SH-SY5Y (cell line): ENCODE results near the gene ZDHHC5.

Experiments used
- GATA2 ChIP-seq: IDR thresholded peaks from 2 replicates; pipeline ENCODE4 v1.6.1; 2011; ENCODE audit warnings: mild to moderate bottlenecking, low read depth, low read length
- GATA3 ChIP-seq: IDR thresholded peaks from 2 replicates; pipeline ENCODE4 v1.6.1; 2011; ENCODE audit warnings: low read depth, mild to moderate bottlenecking, low read length, moderate library complexity

DNA sequence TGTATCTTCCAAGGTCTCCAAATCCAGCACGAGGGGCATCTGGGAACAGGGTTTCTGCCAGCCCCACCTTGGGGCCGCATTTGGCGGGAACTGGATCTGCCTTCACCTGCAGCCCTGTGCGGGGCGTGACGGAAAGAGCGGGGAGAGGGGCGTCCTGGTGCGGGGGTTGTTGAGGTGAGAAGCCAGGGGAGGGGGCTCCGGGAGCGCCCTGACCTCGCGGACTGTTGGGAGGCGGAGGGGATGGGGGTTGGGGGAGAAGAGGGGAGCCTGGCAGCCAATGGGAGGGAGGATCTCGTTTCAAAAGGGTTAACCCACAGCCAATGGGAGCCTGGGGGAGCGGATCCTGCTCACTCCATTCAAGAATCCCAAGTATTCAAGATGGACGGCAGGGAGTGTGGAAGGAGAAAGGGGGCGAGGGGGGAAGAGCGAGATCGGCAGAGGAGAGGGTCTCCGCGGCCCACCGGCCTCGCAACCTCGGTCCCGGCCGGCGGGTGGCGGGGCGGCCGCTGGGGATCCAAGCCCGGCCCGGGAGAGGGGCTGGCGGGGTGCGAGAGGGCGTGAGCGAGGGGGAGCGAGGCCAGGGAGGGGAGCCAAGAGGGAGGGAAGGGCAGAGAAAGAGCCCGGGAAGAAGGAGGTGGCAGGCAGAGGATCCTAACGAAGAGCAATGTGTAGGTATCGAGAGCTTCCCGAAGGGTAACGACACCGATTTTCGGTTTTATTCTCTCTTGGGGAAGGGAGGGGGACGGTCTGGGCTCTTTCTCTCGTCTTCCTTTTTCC lies 29.7 kb upstream of the ZDHHC5 start:
- TF ChIP-seq GATA2: no peak
- TF ChIP-seq GATA3: no peak
